ENCODE data around the gene DSCAML1.

Gene DSCAML1

GRCh38 chr11:117639601-117640000 is 157.4 kb downstream of the DSCAML1 start:
- Mint-ChIP-seq H3K4me3 (no peak overlapping the region), H3K4me1 (ENCODE audit: low read depth) (no peaks in the 10 kb centered on the region), H3K36me3 (ENCODE audit: low read depth) (no peaks in the 10 kb centered on the region), H3K27me3 (ENCODE audit: low read depth) (no peaks in the 10 kb centered on the region), H3K9me3 (no peaks in the 10 kb centered on the region), H3K27ac (no peak overlapping the region)
- DNase-seq (ENCODE audit: low spot score), result no peak

DNA sequence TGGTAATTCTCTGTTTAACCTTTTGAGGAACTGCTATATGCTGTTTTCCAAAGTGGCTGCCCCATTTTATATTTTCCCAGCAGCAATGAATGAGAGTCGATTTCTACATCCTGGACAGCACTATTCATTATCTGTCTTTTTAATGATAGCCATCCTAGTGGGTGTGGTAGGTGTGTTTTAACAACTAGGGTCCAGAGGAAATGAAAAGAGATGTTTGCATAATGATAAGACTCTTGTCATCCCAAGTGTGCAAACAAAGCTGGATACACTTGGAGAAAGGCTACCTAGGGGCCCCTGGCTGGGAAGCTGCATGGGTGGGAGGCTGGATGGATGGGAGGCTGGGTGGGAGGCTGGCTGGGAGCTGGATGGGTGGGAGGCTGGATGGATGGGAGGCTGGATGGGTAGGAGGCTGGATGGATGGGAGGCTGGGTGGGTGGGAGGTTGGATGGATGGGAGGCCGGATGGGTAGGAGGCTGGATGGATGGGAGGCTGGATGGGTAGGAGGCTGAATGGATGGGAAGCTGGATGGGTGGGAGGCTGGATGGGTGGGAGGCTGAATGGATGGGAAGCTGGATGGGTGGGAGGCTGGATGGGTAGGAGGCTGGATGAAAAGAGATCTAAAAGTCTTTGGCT is 158.0 kb downstream of the DSCAML1 start:
- no peaks in the 10 kb centered on the region for H3K4me1 Mint-ChIP-seq (ENCODE audit: low read depth)
- no peaks in the 10 kb centered on the region for H3K27me3 Mint-ChIP-seq (ENCODE audit: low read depth)
- DNase-seq (ENCODE audit: low spot score), result no peak
- H3K4me3 Mint-ChIP-seq, result no peak overlapping the region
- no peak overlapping the region for H3K27ac Mint-ChIP-seq
- H3K36me3 Mint-ChIP-seq (ENCODE audit: low read depth), result no peaks in the 10 kb centered on the region
- H3K9me3 Mint-ChIP-seq, result no peaks in the 10 kb centered on the region

- no peaks in the 10 kb centered on the region for H3K27me3 Mint-ChIP-seq (ENCODE audit: low read depth)
- no peaks in the 10 kb centered on the region for H3K4me1 Mint-ChIP-seq (ENCODE audit: low read depth)
- H3K36me3 Mint-ChIP-seq (ENCODE audit: low read depth), result no peaks in the 10 kb centered on the region
- no peaks in the 10 kb centered on the region for H3K9me3 Mint-ChIP-seq
- no peak overlapping the region for H3K27ac Mint-ChIP-seq
- DNase-seq (ENCODE audit: low spot score), result no peak
- H3K4me3 Mint-ChIP-seq, result no peak overlapping the region
Measured at GRCh38 chr11:117634756-117635603, 162.0 kb downstream of the DSCAML1 start.

DNA sequence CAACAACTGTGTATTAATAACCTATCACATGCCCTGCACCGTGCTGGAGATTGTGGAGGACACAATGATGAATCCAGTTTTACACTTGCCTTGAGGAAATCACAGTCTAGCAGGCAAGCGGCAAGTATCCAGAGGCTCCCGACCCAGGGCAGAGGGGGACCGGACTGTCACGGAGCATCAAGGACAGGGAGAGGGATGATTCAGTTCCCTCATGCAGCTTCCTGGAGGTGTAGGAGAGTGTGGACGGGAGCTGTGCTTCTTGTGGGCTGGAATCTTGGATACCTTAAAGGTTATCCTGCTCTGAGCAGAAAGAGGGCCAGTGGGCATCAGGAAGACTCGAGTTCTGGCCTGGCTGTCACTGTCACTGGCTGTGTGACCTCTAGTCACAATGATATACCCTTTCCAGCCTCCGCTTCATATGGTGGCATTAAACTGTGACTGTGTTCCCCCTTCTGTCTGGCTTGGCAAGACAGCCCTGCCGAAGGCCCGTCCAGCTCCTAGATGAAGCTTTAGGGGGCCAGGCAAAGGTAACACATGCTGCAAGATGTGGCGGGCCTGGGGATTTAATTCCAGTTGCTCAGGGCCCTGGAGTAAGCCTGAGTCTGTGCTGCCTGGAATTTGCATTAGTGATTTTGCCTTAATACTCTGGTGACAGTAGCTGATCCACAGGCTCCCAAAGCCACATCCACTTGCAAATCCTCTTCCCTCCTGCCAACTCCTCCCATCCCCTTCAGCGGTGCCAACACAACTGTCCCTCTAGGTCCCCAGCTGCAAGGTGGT is 162.8 kb downstream of the DSCAML1 start:
- H3K4me1 Mint-ChIP-seq (ENCODE audit: low read depth), result no peaks in the 10 kb centered on the region
- H3K36me3 Mint-ChIP-seq (ENCODE audit: low read depth), result no peaks in the 10 kb centered on the region
- no peak overlapping the region for H3K4me3 Mint-ChIP-seq
- DNase-seq (ENCODE audit: low spot score), result no peak
- H3K9me3 Mint-ChIP-seq, result no peaks in the 10 kb centered on the region
- no peaks in the 10 kb centered on the region for H3K27me3 Mint-ChIP-seq (ENCODE audit: low read depth)
- no peak overlapping the region for H3K27ac Mint-ChIP-seq

GRCh38 chr11:117633186-117633754 is 163.7 kb downstream of the DSCAML1 start:
- no peak for DNase-seq (ENCODE audit: low spot score)
- Mint-ChIP-seq H3K27ac (no peak overlapping the region), H3K27me3 (ENCODE audit: low read depth) (no peaks in the 10 kb centered on the region), H3K9me3 (no peaks in the 10 kb centered on the region), H3K36me3 (ENCODE audit: low read depth) (no peaks in the 10 kb centered on the region), H3K4me1 (ENCODE audit: low read depth) (no peaks in the 10 kb centered on the region), H3K4me3 (no peak overlapping the region)

GRCh38 chr11:117632306-117632705 is 164.7 kb downstream of the DSCAML1 start:
- H3K36me3 Mint-ChIP-seq (ENCODE audit: low read depth), result no peaks in the 10 kb centered on the region
- H3K27ac Mint-ChIP-seq, result no peak overlapping the region
- H3K9me3 Mint-ChIP-seq, result no peaks in the 10 kb centered on the region

DNA sequence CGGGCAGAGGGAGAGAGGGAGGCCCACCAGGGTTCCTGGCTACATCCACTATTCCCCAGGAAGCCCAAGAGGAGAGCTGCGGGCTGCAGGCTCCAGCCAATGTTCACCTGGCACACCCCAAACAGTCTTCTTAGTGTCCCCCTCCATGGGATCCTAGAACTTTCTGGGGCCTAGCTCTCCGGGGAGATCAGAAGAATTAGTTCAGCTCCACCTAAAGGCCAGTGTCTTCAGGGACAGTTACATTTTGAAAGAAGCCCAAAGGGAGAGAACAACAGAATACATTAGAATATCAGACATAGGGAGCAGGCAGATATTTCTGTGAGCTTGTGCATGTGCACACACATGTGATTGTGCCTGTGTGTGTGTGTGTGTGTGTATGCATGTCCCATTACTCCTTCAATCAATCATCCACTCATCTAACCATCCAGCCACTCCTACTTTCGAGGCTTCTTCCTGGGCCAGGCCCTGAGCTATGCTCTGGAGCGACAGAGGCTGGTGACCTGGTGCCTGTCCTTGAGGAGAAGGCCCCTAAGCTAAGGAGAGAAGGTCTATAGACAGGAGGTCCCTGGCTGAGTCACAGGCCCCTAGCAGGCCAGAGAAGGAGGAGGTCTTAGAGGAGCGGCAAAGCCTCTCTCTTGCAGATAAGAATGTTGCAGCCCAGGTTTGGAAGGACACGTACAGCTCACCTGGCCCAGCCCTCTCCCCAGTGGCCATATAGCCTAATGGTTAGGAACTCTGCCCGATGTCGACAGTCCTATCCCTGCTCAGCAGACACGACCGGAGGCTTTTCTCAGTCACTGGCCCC is 165.5 kb downstream of the DSCAML1 start:
- Mint-ChIP-seq H3K4me3 (no peak overlapping the region), H3K27ac (no peak overlapping the region), H3K9me3 (no peaks in the 10 kb centered on the region), H3K27me3 (ENCODE audit: low read depth) (no peaks in the 10 kb centered on the region), H3K36me3 (ENCODE audit: low read depth) (no peaks in the 10 kb centered on the region), H3K4me1 (ENCODE audit: low read depth) (no peaks in the 10 kb centered on the region)
- no peak for DNase-seq (ENCODE audit: low spot score)

More at GRCh38 chr11:117632306-117632705, 164.7 kb downstream of the DSCAML1 start:
- Mint-ChIP-seq H3K4me3 (no peak overlapping the region), H3K4me1 (ENCODE audit: low read depth) (no peaks in the 10 kb centered on the region), H3K27me3 (ENCODE audit: low read depth) (no peaks in the 10 kb centered on the region)
- DNase-seq (ENCODE audit: low spot score), result no peak

DNA sequence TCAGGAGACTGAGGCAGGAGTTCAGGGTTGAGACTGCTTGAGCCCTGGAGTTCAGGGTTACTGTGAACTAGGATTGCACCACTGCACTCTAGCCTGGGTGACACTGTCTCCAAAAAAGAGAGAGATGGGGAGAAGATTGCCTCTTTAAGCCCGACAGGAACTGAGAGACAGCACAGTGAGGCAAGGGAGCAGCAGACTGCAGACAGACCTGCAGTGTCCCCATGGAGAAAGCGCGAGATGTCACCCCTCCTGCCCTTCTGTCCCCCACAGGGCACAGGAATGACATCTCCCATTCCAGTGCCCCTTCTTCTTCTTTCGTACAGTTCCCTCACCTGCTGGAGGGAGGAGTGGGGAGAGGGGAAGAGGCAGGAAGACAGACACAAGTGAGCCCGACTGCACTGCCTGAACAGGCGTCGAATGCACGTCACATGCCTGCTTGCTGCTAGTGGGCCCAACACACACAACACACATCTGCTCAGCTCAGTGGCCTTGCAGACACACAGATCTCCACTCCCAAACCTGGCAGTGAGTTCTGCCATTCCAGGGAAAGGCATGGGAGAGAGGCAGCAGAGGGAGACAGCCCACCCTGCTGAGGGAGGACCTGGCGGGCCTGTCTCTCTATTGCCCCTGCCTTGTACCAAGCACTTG is 167.0 kb downstream of the DSCAML1 start:
- no peaks in the 10 kb centered on the region for H3K27me3 Mint-ChIP-seq (ENCODE audit: low read depth)
- no peaks in the 10 kb centered on the region for H3K9me3 Mint-ChIP-seq
- no peak overlapping the region for H3K27ac Mint-ChIP-seq
- H3K36me3 Mint-ChIP-seq (ENCODE audit: low read depth), result no peaks in the 10 kb centered on the region
- no peak overlapping the region for H3K4me3 Mint-ChIP-seq
- DNase-seq (ENCODE audit: low spot score), result no peak
- no peaks in the 10 kb centered on the region for H3K4me1 Mint-ChIP-seq (ENCODE audit: low read depth)

DNA sequence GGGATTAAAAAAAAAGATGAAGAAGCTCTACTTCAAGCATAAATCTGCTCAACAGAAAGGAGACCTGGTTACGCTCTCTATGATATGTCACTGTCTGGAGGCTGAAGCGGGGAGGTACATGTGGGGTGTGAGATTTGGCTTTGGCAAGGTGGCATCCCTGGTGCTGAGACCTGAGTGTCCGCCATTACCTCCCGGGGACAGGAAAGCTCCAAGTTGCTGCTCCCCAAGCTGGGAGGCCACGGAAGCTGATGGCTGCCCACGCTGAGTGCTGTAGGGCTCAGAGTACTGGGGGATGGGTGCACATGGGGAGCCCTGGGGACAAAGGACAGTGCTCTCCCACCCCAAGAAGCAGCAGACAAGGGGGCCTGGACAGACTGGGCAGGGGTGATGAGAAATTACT is 167.9 kb downstream of the DSCAML1 start:
- DNase-seq (ENCODE audit: low spot score), result no peak
- no peaks in the 10 kb centered on the region for H3K4me1 Mint-ChIP-seq (ENCODE audit: low read depth)
- H3K27ac Mint-ChIP-seq, result no peak overlapping the region
- H3K27me3 Mint-ChIP-seq (ENCODE audit: low read depth), result no peaks in the 10 kb centered on the region
- H3K4me3 Mint-ChIP-seq, result no peak overlapping the region
- H3K9me3 Mint-ChIP-seq, result no peaks in the 10 kb centered on the region
- H3K36me3 Mint-ChIP-seq (ENCODE audit: low read depth), result no peaks in the 10 kb centered on the region

DNA sequence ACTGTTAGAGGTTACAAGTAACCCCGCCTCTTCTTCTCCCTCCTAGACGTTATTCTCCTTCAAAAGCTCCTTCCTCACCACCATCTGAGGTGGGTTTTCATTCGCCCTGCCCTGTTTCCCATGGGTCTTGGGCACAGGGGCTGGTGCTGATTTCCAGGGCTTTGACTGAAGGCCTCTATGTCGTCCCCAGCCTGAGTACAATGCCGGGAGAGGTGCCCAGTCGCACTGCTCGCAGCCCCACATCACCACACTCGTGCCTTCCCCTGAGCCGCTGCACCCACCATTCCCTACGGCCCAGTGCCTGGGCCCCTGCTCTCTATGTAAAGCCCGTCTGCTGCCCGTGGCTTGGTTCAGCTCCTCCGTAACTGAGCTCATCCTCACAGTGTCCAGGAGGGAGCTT is 169.8 kb downstream of the DSCAML1 start:
- H3K4me1 Mint-ChIP-seq (ENCODE audit: low read depth), result no peaks in the 10 kb centered on the region
- no peak overlapping the region for H3K27ac Mint-ChIP-seq
- no peak for DNase-seq (ENCODE audit: low spot score)
- H3K4me3 Mint-ChIP-seq, result no peak overlapping the region
- no peaks in the 10 kb centered on the region for H3K9me3 Mint-ChIP-seq
- H3K36me3 Mint-ChIP-seq (ENCODE audit: low read depth), result no peaks in the 10 kb centered on the region
- H3K27me3 Mint-ChIP-seq (ENCODE audit: low read depth), result no peaks in the 10 kb centered on the region

GRCh38 chr11:117626576-117626975 is 170.4 kb downstream of the DSCAML1 start:
- H3K9me3 Mint-ChIP-seq, result peaks cover 3% of the 10 kb centered on the region
- H3K27ac Mint-ChIP-seq, result no peak overlapping the region
- H3K27me3 Mint-ChIP-seq (ENCODE audit: low read depth), result no peaks in the 10 kb centered on the region
- no peak overlapping the region for H3K4me3 Mint-ChIP-seq
- DNase-seq (ENCODE audit: low spot score), result no peak
- no peaks in the 10 kb centered on the region for H3K36me3 Mint-ChIP-seq (ENCODE audit: low read depth)
- no peaks in the 10 kb centered on the region for H3K4me1 Mint-ChIP-seq (ENCODE audit: low read depth)

DNA sequence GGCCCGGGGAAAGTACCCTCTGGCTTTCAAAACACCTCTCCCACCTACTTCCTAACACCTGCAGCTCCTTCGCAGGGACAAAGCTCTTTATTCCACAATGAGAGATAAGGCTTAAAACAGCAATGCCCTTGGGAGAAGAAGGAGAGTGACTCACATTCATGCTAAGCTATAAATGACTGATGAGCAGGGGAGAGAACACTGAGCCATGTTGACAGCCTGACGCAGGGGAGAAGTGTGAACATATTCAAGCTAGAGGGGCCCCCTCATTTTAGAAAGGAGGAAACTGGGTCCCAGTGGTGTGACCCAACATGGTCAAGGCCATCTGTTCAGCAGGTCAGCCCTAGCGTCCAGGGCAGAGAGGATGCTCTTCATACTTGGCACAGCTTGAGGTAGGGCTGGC is 171.8 kb downstream of the DSCAML1 start:
- no peaks in the 10 kb centered on the region for H3K4me1 Mint-ChIP-seq (ENCODE audit: low read depth)
- peaks cover 1% of the 10 kb centered on the region for H3K36me3 Mint-ChIP-seq (ENCODE audit: low read depth)
- no peaks in the 10 kb centered on the region for H3K27me3 Mint-ChIP-seq (ENCODE audit: low read depth)
- H3K27ac Mint-ChIP-seq, result no peak overlapping the region
- H3K9me3 Mint-ChIP-seq, result peaks cover 8% of the 10 kb centered on the region
- H3K4me3 Mint-ChIP-seq, result no peak overlapping the region
- DNase-seq (ENCODE audit: low spot score), result no peak

DNA sequence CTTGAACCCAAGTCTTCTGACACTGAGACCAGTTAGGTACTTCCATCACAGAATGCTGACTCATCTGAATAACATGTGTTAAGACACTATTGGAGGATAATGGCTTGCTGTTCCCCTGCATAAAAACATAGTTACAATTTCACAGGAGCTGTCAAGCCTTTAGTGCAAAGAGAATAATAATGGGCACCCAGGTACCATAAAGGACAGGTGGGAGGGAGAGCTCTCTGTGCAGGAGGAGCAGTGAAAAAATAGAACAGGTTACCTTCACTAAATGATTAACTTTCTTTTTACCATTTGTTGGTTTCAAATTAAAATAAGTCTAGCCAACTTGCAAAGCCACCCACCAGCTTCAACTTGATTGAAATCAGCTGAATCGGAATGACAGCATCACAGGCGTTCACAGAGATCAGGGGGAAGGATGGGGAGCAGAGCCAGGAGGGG is 173.2 kb downstream of the DSCAML1 start:
- no peak for DNase-seq (ENCODE audit: low spot score)
- no peak overlapping the region for H3K4me3 Mint-ChIP-seq
- H3K27ac Mint-ChIP-seq, result no peak overlapping the region
- no peaks in the 10 kb centered on the region for H3K27me3 Mint-ChIP-seq (ENCODE audit: low read depth)
- H3K36me3 Mint-ChIP-seq (ENCODE audit: low read depth), result peaks cover 1% of the 10 kb centered on the region
- peaks cover 8% of the 10 kb centered on the region for H3K9me3 Mint-ChIP-seq
- no peaks in the 10 kb centered on the region for H3K4me1 Mint-ChIP-seq (ENCODE audit: low read depth)
